DOHH2 (cell line): Measurements from ENCODE around the gene HLA-DPA1.

Experiments used
- EZH2phosphoT487 ChIP-seq: fragments of 200-600 bp; sonication (generic); IDR thresholded peaks from 2 replicates; pipeline ENCODE4 v1.6.1; 2017; ENCODE audit warnings: borderline replicate concordance, mild to moderate bottlenecking, antibody characterized with exemption, low read length, moderate library complexity, mixed read lengths
- TF ChIP-seq, protein P1 (sequence below): fragments of 200-600 bp; sonication (generic); IDR thresholded peaks from one replicate; pipeline ENCODE4 v1.5.1; 2014; ENCODE audit warnings: antibody characterized with exemption, mild to moderate bottlenecking, low read depth, low read length; ENCODE audit not compliant: poor library complexity, severe bottlenecking

DNA sequence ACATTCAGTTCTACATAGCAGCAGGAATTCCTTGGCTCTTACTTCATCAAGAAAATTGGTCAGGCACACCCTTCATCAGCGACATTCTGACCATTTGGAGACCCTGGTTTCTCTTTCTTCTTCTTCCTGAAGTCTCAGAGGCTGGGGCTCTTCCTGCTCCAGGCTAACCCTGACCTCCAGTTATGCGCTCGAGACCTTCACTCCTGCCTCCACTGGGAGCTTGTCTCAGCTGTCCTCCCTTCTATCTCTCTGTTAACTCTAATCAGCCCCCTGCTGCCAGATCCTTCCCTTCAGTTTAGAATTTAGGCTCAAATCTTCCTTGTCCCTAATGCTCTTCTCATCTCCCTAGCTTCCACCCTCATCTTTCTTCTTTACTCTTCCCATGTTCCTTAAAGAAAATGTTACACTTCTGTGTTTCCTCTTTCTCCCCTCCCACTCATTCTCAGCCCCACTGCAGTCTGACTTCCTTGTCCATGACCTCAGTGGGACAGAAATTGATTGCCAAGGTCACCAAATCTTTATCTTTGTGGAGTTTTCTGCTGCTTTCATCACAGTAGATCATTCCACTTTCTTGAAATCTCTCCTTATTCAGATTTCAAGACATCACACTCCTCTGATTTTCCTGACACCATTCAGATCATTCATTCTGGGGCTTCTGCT lies 55.6 kb downstream of the HLA-DPA1 start:
- TF ChIP-seq, protein P1, sequence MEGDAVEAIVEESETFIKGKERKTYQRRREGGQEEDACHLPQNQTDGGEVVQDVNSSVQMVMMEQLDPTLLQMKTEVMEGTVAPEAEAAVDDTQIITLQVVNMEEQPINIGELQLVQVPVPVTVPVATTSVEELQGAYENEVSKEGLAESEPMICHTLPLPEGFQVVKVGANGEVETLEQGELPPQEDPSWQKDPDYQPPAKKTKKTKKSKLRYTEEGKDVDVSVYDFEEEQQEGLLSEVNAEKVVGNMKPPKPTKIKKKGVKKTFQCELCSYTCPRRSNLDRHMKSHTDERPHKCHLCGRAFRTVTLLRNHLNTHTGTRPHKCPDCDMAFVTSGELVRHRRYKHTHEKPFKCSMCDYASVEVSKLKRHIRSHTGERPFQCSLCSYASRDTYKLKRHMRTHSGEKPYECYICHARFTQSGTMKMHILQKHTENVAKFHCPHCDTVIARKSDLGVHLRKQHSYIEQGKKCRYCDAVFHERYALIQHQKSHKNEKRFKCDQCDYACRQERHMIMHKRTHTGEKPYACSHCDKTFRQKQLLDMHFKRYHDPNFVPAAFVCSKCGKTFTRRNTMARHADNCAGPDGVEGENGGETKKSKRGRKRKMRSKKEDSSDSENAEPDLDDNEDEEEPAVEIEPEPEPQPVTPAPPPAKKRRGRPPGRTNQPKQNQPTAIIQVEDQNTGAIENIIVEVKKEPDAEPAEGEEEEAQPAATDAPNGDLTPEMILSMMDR, result no peak
- no peak for TF ChIP-seq EZH2phosphoT487
